ENCODE data around the gene SDHA. TPM values are rescaled to one million over a fixed set of nuclear protein-coding genes. Genes with fewer than 3 reads are reported as not detected.
"Not testable (repeated sequence)": the region's sequence is repeated elsewhere in the genome, so short reads cannot be mapped to it uniquely, and the experiment has no call there.

SDHA gene
- total RNA-seq (137 and 143 TPM in 2 replicates), polyA plus RNA-seq (77.2 and 94.2 TPM in 2 replicates), polyA minus RNA-seq (185 and 209 TPM in 2 replicates)
- 91.6 TPM for total RNA-seq (2013)

DNA sequence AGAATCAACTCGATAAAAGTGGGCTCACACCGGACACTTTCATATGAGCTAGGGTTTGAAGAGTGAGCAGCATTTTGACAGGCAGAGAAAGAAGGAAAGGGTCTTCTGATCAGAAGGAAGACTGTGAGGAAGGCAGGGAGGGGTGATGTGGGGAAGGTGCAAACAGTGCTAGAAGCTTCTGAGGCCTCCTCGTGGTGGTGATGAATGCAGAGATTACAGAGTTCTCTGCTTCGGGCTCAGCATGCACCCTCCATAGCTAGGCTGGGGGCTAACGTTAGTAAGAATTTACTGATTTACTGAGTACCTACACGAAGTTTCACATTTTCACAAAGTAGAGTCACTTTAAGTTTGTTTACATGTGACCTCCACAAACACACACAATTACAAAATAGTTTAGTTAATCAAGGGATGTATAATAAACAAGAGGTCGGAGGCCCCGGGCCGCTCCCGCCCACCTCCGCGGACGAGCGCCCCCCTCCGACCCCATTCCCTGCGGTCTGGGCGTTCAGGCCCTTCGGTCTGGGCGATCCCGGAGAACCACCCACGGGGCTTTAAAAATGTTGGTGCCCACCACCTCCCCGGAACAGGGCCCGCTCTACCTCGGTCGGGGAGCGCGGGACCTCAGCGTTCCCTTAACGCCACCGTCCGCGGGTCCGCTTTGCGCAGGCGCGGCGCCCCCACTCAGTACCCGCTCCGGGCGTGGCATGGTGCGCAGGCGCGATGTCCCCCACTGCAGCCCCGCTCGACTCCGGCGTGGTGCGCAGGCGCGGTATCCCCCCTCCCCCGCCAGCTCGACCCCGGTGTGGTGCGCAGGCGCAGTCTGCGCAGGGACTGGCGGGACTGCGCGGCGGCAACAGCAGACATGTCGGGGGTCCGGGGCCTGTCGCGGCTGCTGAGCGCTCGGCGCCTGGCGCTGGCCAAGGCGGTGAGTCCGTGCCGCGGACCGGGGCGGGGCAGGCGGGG lies at the start of gene SDHA, which contains the start of gene CCDC127:
SDHA (plus strand) TSS at position 827 of the 963 bp plus-strand sequence; CDS start at position 863, 36 bp downstream.
CCDC127 (minus strand) TSS at position 660 of the 963 bp plus-strand sequence. CDS start 1,304 bp downstream, outside the sequence.
- TF ChIP-seq, protein P1, sequence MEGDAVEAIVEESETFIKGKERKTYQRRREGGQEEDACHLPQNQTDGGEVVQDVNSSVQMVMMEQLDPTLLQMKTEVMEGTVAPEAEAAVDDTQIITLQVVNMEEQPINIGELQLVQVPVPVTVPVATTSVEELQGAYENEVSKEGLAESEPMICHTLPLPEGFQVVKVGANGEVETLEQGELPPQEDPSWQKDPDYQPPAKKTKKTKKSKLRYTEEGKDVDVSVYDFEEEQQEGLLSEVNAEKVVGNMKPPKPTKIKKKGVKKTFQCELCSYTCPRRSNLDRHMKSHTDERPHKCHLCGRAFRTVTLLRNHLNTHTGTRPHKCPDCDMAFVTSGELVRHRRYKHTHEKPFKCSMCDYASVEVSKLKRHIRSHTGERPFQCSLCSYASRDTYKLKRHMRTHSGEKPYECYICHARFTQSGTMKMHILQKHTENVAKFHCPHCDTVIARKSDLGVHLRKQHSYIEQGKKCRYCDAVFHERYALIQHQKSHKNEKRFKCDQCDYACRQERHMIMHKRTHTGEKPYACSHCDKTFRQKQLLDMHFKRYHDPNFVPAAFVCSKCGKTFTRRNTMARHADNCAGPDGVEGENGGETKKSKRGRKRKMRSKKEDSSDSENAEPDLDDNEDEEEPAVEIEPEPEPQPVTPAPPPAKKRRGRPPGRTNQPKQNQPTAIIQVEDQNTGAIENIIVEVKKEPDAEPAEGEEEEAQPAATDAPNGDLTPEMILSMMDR (IDR thresholded peaks at IDR 0.05) = peak; percentile 20
- Histone ChIP-seq H4K20me1 (ENCODE audit: control insufficient read depth, insufficient read depth, low read length, poor library complexity, severe bottlenecking) (peaks cover 27% of the 10 kb centered on the region), H3K79me2 (ENCODE audit: control insufficient read depth, insufficient read depth, low read length) (peaks cover 75% of the 10 kb centered on the region), H3K4me3 (ENCODE audit: control extremely low read depth in 1 of 5, extremely low read depth in 1 of 5, insufficient read depth in 1 of 5, low read depth in 2 of 5, low read length in 4 of 5) (peak within 1 kb of the TSS; percentile 67 to 93 (median 90)), H3K9ac (ENCODE audit: low read length) (peak within 1 kb of the TSS; percentile 76), H3K27ac (ENCODE audit: low read length in 2 of 2) (peak within 1 kb of the TSS; percentile 68 to 83), H3K4me1 (ENCODE audit: control insufficient read depth in 2 of 2, insufficient read depth in 2 of 2, low read length in 2 of 2) (peaks cover 6 to 23% of the 10 kb centered on the region in 2 donors), H3K4me2 (replicated peaks; ENCODE audit: low read depth, low read length, poor library complexity, severe bottlenecking) (peak within 1 kb of the TSS; percentile 90), H2AFZ (ENCODE audit: insufficient read depth, low read depth, low read length, poor library complexity, severe bottlenecking) (peak within 1 kb of the TSS; percentile 79)
- not testable (repeated sequence) for H3K9me3 ChIP-seq (ENCODE audit: control extremely low read depth in 1 of 3, control insufficient read depth in 2 of 3, insufficient read depth in 1 of 3, low read length in 2 of 3); H3K27me3 Mint-ChIP-seq; H3K27me3 ChIP-seq (replicated peaks in 1 of 4; ENCODE audit: control extremely low read depth in 1 of 4, control insufficient read depth in 3 of 4, insufficient read depth in 4 of 4, low read length in 3 of 4); H3K36me3 ChIP-seq (replicated peaks in 1 of 2; ENCODE audit: control extremely low read depth in 1 of 2, control insufficient read depth in 1 of 2, extremely low read depth in 1 of 2, insufficient read depth in 2 of 2, low read length in 1 of 2); H3K9me3 Mint-ChIP-seq (ENCODE audit: insufficient read depth)
- ChIA-PET CTCF (interaction anchor here (1.3 to 3.5 kb wide), 2 partner anchors 10 to 29 kb away, joined by 4 to 19 read pairs; no protein-coding TSS in a partner anchor), POLR2A (interaction anchor here (0.6 to 1.9 kb wide), 3 partner anchors 15 to 175 kb away, joined by 3 to 10 read pairs (median 4); partner anchors contain the start of gene PDCD6)
- intact Hi-C loops (cut with micrococcal nuclease) = loop anchor here (1.0 kb wide), 2 partner anchors 29 to 54 kb away; partner anchors contain the start of gene PDCD6
- Mint-ChIP-seq H3K27ac (peak within 1 kb of the TSS; percentile 94), H3K4me3 (peak within 1 kb of the TSS; percentile 96), H3K4me1 (peaks cover 60% of the 10 kb centered on the region)
- peak; percentile 85 for ATAC-seq (ENCODE audit: low read depth)
- under 1% methylated on average over 66 of the region's 75 CpGs for WGBS (ENCODE audit: insufficient coverage)
- peak; percentile 99 for DNase-seq

Measured in B cell (primary cell).